NCI-H2107 (cell line): ENCODE results near the gene PRLH.
A peak's percentile ranks its signal among the peaks of the same experiment; 100 is the strongest.

Experiments
- DNase-seq: peaks from one replicate; lab custom pipeline; 2025; lab: John Stamatoyannopoulos, UW

PRLH gene

GRCh38 chr2:237565974-237566373 lies 400 bp upstream of the PRLH start:
- no peak for DNase-seq

GRCh38 chr2:237567276-237568029 lies 1.1 kb downstream of the PRLH start:
- no peak for DNase-seq

- DNase-seq, result no peak
These were observed 1.8 kb downstream of the PRLH start for GRCh38 chr2:237568121-237568660.

DNA sequence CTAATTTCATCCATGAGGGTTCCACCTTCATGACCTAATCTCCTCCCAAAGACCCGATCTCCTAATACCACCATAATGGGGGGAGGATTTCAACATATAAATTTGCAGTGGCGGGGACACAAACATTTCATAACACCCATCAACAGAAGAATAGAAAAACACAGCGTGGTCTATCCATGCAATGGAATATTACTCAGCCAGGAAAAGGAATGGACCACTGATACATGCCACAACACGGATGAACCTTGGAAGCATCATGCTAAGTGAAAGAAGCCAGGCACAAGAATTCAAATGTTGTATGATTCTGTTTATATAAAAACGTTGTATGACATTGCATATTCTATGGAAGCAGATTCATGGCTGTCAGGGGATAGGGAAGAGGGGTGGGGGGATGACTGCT lies 2.7 kb downstream of the PRLH start:
- DNase-seq, result no peak

DNA sequence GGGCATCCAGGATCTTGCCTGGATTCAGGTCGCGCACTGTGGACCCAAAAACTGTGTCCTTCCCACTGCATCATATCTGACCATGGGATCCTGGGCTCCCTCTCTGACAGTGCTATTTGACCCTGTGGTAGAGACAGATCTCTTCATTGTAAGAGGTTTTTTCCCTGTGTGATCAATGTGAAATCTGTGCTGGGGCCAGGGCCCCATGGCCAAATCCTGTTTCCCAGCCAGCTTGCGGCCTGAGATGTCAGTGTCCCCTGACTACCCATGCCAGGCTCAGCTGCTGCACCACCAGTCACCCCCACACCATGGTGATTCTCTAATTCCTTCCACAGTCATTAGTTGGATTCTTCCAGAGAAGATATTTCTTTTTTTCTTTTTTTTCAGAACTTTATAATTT lies 3.5 kb downstream of the PRLH start:
- no peak for DNase-seq

- no peak for DNase-seq
These were observed 4.5 kb downstream of the PRLH start for GRCh38 chr2:237570776-237571335.

DNA sequence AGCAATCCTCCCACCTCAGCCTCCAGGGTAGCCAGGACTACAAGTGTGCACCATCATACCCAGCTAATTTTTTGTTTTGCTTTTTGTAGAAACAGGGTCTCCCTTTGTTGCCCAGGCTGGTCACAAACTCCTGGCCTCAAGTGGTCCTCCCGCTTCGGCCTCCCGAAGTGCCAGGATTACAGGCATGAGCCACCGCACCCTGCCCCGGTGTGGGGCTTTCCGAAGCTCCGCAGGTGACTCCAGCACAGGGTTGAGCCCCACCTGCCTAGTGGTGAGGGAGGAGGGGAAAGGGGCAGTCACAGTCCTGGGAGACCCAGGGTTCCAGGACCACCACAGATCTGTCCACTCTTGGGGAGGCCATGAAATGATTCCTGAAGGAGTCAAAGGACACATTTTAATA lies 5.2 kb downstream of the PRLH start:
- DNase-seq, result no peak

DNA sequence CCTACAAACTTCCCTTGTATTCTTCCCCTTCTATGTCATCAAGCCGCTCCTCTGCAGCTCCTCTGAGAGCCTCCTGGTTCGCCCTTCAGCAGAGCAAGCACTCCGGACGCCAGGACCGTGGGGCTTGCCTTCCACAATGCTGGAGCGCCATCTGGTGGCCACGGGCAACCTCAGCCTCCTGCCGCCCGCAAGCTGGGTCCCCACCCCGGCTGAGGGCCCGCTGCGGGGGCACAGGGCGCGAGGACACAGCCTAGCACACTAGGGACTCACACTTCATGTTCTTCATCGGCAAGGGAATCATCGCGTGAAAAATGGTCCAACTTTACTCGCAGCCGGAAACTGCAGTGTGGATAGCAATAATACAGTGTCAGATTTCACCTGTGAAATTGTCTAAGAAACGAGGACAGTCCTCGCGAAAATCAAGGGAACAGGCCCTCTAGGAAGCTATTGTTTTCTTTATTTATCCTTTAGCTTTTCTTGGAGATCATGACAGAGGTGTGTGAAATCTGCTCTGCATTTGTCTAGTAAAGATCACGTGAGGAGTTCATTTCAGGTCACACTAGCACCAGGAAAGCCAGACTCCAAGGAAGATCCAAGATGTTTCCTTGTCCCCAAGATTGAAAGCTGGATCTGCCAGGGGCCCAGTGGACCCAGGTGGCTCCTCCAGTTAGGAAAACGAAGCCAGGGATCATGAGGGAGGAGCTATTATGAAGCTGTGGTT lies 5.8 kb downstream of the PRLH start:
- DNase-seq, result peak; percentile 57

- no peak for DNase-seq
These were observed 6.3 kb downstream of the PRLH start for GRCh38 chr2:237572742-237573101.

DNA sequence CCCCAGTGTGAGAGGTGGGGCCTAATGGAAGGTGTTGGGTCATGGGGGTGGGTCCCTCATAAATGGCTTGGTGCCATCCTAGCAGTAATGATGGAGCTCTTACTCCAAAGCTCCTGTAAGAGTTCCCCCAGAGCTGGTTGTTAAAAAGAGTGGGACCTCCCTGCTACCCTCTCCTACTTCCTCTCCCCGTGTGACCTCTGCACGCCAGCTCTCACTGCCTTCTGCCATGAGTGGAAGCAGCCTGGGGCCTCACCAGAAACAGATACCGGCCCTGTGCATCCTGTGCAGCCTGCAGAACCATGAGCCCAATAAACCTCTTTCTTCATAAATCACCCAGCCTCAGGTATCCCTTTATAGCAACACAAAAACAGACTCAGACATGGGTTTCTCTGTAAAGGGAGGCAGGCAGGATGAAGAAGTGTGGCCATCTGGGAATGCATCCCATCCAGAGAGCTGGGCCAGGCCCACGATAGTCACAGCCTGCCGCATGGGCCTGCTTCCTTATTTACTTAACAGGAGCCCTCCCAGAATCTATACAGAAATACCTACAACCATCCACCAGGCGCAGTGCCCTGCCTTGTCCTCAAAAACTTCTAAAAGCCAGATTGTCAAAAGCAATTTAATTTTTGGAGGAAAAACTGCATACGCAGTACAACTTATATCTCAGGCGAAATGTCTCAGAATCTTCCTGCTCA lies 7.5 kb downstream of the PRLH start:
- DNase-seq, result no peak

DNA sequence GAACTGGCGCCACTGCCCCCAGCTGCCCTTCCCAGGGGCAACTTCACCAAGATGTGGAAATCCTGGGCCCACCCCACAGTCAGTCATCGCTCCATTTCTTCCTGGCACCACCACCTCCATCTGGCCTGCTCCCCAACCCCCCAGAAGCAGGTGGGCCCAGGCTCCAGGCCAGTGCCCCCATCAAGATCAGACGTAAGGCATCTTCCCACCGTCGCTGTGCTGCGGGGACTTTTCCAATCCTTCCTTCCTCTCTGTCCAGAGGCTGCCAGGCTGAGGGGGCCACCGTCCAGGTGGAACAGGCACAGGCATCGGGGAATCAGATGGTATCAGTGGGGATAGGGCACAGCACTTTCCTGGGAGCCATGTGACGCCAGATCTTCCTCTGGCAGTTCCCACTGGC lies 8.1 kb downstream of the PRLH start:
- no peak for DNase-seq

DNA sequence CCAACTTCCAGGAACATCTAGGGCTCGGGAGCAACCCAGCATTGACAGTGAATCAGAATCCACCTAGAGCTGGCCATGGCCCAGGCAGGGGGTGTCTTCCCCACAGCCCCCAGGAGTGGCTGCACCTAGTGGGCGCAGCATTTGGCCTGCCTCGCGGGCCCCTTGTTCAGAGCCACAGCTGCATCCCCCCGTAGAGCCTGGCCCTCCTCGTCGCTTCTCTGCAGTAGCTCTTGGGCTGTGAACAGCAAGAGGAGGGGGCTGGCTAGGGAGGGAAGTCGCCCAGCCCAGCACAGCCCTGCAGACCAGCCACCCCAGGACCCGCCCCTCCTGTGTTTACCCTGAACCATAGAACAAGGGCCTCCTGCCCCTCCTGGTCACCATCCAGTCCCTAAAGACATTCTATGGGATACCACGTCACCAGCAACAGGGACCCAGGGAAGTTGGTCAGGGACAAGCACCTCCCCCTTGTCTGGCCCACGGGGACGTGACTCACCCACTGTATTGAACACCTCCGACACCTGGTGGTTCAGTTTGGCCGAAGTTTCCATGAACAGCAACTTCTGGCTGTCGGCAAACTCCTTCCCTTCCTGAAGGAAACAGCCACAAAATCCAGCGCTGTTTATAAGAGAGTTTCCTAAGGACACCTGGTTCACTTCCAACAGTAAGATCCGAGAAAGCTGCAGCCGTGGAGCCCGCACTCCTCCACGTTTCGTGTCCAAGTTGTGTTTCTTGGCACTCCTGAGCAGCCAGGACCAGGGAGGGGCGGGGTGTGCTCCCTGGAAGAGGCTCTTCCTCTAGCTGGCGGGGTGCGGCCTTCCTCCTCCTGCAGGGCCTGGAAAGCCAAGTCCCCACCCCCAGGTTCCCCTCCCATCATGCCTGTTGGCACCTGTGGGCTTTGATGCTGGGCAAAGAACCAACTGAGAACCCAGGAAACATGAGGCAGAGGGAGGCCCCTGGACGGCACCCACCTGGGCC lies 8.8 kb downstream of the PRLH start:
- DNase-seq, result no peak

DNA sequence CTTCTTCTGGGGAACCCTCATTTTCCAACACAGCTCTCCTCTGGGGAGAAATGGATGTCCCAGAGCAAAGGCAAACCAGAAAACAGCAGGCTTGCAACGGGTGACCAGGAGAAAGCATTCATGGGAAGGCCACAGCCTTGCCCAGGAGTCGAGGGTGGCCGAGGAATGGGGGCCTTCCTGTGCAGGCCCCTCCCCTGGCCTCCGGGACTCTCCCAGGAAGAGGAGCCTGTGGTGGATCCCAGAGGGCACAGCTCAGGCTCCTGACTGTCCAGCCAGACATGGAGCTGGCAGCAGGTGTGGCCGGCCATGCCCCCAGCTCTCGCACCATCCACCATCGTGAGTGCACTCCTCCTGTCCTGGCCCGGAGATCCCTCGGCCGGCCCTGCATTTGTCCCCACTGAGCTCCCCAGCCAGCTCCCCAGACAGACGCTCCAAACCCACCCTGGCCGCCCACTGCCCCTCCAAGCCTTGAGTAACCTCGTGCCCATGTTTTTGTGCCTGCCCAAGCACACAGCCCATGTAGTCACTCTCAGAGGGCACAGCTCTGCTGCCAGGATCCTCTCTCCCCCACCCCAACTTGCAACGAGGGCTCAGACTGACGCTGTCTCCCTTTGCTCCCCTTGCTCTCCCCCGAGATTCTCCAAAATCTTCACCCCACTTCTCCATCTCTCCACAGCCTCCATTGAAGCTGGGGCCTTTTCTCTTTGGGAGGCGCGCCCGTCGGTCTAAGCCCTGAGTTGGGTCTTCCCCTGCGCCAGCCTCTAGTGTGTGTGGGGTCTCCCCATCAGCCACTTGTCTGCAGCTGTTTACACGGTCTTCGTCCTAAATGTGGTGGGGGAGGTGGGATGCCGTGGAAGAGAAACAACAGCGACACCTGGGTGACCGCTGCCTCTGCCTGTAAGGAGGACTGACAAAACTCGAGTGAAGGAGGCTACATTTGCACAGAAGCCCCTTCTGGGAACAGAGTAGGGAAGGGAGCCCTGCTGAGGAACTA lies 9.8 kb downstream of the PRLH start:
- no peak for DNase-seq

DNA sequence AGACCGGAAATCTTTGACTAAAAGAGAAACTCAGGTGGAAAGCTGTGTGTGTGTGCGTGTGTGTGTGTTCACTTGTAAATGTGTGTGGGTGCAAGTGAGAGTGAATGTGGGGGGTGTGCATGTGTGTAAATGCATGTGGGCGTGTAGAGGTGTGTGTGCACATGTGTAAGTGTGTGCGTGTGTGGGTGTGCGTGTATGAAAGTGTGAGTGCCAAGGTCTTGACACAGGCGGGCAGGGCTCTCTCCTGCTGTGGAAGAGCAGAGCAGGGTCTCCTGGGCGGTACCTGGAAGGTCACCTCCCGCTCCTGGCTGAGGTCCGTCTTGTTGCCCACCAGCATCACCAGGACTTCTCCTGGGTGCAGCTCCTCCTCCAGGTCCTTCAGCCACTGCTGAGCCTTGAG lies 10.6 kb downstream of the PRLH start:
- DNase-seq, result no peak

DNA sequence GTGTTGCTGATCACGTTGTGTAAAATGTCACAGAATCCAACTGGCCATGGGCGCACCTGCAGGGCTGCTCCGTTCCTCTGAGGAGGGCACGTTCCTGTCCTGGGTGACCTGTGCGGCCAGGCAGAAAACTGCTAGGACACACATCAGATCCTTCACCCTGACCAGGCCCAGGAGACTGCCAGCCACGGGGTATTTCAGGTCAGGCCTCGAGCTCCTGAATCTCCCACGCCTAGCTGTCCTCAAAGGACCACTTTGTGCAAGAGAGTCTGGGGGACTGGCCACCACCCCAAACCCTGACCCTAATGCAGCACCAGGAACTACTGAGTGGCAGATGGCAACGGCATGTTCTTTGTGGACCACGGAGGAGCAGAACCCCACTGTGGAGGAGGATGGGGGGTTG lies 11.1 kb downstream of the PRLH start:
- DNase-seq, result no peak

- DNase-seq, result no peak
These were observed 11.8 kb downstream of the PRLH start for GRCh38 chr2:237577956-237578870.

- no peak for DNase-seq
These were observed 15.0 kb downstream of the PRLH start for GRCh38 chr2:237581326-237581725.

GRCh38 chr2:237581751-237582746 lies 15.7 kb downstream of the PRLH start:
- peak; percentile 37 for DNase-seq
